Breast epithelium (tissue), 3 donors: ENCODE measurements around the gene STRBP.

Source experiments
- CTCF ChIP-seq, 3 donors: fragments of 450-650 bp; IDR thresholded peaks; one replicate each; pipeline ENCODE4 v1.5.1; 2016 to 2017; ENCODE audit warnings: antibody characterized with exemption in 3 of 3, mild to moderate bottlenecking in 3 of 3, moderate library complexity in 3 of 3
- POLR2A ChIP-seq: fragments of 450-650 bp; IDR thresholded peaks from one replicate; pipeline ENCODE4 v1.6.1; 2016; ENCODE audit warnings: antibody characterized with exemption, mild to moderate bottlenecking, moderate library complexity

DNA sequence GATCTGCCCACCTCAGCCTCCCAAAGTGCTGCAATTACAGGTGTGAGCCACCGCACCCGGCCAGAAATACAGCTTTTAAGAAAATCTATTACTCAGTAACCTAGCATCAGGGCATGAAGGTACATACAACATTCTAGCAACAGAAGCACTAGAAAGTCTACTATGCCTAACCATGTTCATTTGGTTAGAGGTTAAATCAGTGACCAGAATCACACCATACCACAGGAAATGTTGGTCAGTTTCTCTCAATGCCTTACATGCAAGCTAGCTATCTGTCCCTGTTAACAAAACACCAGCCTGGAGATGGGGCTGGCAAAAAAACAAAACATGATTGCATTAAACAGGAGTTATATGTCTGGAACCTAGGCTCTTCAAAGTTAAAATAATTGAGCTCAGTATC is 104.1 kb downstream of the STRBP start:
- TF ChIP-seq CTCF (IDR thresholded peaks at IDR 0.05) = no peak
- no peak for TF ChIP-seq POLR2A
